T-helper 2 cell treated with Interferon-gamma antibody and Interleukin-4, amounts not matched to agents 100 ng/mL and 5 ng/mL, for 36 hours (primary cell): ENCODE measurements around the gene RASA2. TPM values are rescaled to one million over a fixed set of nuclear protein-coding genes. Genes with fewer than 3 reads are reported as not detected.
"Not testable (repeated sequence)": the region's sequence is repeated elsewhere in the genome, so short reads cannot be mapped to it uniquely, and the experiment has no call there.

Experiments used
- intact Hi-C: fragments of 100-400 bp; cut with micrococcal nuclease; formaldehyde crosslinking; loops from one replicate; pipeline ENCODE4 v1.15.1; 2023
- total RNA-seq: library from RNA; stranded (reverse); gene quantifications from 2 replicates; pipeline ENCODE4 v1.2.3, GENCODE V29; 2022

Gene RASA2
- total RNA-seq, 1 donor from 2014 or later = 43.1 TPM

DNA sequence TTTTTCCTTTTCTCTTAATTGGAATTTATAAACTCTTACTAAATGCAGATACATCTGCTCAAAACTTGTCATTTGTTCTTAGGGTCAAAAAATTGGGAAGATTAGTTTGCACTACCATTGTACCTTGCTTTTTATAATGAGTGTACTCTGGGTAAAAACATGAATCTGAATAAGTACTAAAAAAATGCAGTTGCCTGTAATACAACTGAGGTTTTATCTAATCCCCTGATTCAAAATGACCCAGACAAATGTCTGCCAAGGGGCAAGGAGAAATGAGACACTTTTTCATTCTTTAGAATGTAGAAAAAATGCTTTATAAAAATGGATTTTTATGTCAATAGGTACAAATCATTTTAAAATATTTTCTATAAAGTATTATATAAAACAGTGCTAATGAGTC is 42.4 kb downstream of the RASA2 start:
- intact Hi-C loops = no loop called here

GRCh38 chr3:141529717-141530414 is 43.0 kb downstream of the RASA2 start:
- intact Hi-C loops = no loop called here

DNA sequence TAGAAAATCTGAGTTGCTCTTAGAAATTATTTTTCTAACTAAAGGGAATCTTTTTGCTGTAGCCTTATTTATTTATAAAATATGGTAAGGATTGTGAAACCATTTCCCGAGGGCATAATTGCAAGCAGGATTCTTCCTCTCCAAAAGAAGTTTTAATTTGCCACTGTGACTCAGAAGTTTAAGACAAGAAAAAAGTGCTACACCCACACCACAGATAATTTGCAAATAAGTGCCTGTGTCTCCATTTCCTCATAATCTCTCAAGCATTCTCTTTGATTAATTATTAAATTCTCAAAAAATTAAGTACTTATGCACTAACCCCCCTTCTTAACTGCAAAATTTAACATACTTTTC is 43.6 kb downstream of the RASA2 start:
- intact Hi-C loops = no loop called here

- intact Hi-C loops = no loop called here
Observed at GRCh38 chr3:141532609-141533008, 45.8 kb downstream of the RASA2 start.

- intact Hi-C loops = not testable (repeated sequence)
Observed at GRCh38 chr3:141536017-141536416, 49.2 kb downstream of the RASA2 start.

- intact Hi-C loops = no loop called here
Observed at GRCh38 chr3:141537856-141538255, 51.0 kb downstream of the RASA2 start.

DNA sequence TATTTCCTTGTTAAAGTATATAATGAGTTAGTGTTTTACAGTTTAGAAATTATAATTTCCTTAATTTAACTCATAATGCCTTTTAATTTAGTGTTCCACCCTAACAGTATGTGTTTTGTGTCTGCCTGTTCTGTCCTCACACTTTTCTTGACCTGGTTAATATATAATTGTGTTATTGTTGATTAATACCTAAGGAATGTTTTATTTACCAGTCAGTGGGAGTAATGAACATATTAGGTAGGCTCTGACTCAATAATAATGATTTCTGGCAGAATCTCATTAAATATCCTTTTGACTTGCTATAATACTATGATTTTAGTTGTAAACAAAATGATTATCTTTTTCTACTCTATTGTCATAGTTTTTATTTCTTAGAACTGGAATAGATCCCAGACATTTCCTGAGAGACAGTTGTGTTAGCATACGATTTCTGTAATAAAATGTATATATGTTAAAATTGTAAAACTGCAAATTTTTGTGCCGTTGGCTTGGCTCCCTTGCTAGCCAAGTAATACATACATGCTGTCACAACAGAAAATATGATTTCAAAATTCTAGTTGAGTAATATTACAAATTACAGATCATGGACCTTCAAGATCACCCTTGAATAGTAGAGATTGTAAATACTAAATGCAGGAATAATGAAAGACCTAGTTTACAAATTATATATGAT is 51.9 kb downstream of the RASA2 start:
- intact Hi-C loops = no loop called here

GRCh38 chr3:141539431-141540187 is 52.8 kb downstream of the RASA2 start:
- intact Hi-C loops = no loop called here

GRCh38 chr3:141540531-141540930 is 53.7 kb downstream of the RASA2 start:
- intact Hi-C loops = no loop called here

- intact Hi-C loops = no loop called here
Observed at GRCh38 chr3:141542202-141542969, 55.6 kb downstream of the RASA2 start.

- intact Hi-C loops = no loop called here
Observed at GRCh38 chr3:141542989-141543388, 56.2 kb downstream of the RASA2 start.

- intact Hi-C loops = no loop called here
Observed at GRCh38 chr3:141544697-141545096, 57.9 kb downstream of the RASA2 start.

DNA sequence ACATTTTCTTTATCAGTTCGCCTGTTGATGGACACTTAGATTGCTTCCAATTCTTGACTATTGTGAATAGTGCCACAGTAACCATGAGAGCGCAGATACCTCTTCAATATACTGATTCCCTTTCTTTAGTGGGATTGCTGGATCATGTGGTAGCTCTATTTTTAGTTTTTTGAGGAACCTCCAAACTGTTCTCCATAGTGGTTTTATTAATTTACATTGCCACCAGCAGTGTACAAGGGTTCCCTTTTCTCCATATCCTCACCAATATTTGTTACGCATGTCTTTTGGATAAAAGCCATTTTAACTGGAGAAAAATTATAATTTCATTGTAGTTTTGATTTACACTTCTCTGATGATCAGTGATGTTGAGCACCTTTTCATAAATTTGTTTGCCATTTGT is 59.3 kb downstream of the RASA2 start:
- intact Hi-C loops = no loop called here

DNA sequence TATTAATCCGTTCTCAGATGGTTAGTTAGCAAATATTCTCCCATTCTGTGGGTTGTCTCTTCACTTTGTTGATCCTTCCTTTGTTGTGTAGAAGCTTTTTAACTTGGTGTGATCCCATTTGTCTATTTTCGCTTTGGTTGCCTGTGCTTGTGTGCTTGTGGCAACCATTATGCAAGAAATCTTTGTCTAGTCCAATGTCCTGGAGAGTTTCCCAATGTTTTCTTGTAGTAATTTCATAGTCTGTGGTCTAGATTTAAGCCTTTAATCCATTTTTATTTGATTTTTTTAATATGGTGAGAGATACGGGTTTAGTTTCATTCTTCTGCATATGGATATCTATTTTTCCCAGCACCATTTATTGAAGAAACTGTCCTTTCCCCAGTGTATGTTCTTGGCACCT is 59.8 kb downstream of the RASA2 start:
- intact Hi-C loops = no loop called here

- intact Hi-C loops = no loop called here
Observed at GRCh38 chr3:141547791-141548190, 61.0 kb downstream of the RASA2 start.

DNA sequence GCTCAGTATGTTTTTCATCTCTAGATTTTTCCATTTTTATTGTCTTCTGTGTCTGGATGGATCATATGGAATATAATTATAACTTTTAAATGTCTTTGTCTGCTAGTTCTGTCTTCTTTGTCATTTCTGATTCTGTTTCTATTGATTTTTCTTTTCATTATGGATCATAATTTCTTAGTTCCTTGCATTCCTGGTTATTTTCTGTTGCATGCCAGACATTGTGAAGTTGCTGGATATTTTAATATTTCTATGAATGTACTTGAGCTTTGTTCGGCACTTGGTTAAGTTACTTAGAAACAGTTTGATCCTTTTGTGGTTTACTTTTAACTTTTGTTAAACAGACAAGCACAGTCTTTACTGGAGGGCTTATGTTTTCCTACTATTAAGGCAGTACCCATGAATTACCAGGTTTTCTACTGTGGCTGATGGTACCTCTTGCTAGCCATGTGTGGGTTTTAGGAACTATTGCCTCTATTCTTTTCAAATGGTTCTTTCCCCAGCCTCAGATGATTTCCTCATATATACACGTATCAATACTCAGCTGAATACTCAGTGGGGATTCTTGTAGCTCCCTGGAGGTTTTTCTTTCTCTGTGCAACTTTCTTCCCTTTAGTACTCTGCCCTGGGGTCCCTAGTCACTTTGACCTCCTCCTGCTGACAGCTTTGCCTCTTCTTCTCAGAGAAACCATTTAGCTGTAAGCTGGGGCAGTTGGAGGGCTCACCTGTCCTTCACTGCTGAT is 64.3 kb downstream of the RASA2 start:
- intact Hi-C loops = no loop called here

DNA sequence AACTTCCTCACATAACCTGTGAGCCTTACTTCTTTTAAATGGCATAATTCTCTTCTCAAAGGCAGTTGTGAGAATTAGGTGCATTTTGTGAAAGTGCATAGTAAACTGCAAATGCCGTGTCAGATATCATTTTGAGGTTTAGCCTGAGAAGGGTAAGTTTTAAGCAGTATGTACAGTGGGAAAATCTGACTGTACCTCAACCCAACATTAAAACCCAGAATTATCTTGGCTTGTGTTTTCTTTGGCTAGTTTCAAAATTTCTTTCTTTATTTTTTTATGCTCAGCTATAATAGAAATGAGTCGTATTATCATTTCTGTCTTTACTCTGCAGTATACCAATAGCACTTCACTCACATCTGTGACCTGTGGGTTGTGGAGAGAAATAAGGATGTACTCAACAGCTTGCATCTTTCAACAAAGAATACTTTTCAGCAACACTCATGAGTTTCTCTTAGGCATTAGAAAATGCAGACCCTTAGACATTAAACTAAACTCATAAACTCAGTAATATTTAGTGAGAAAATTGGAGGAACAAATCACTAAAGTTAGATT is 65.7 kb downstream of the RASA2 start:
- intact Hi-C loops = loop anchor here (2.0 kb wide), 2 partner anchors 66 to 242 kb away; partner anchors contain the start of gene RASA2

DNA sequence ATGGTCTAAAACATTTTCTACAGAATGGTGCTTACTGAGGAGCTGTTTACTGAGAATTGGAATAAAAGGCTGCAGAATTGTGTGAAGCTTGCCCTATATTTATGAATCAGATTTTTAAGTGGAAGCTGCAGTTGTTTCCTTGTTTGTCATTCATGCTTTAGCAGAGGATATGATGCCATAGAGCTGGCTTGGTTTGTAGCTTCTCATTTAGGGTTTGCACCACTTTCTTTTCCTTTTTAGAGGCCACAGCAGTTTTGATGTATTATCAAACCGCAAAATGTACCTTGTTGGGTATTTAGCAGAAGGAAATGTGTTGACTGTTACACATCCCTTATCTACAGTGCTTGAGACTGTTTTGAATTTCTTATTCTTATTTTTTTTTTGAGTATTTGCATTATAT is 66.2 kb downstream of the RASA2 start:
- intact Hi-C loops = loop anchor here (1.0 to 2.0 kb wide), 3 partner anchors 54 to 242 kb away; partner anchors contain the start of gene RASA2

DNA sequence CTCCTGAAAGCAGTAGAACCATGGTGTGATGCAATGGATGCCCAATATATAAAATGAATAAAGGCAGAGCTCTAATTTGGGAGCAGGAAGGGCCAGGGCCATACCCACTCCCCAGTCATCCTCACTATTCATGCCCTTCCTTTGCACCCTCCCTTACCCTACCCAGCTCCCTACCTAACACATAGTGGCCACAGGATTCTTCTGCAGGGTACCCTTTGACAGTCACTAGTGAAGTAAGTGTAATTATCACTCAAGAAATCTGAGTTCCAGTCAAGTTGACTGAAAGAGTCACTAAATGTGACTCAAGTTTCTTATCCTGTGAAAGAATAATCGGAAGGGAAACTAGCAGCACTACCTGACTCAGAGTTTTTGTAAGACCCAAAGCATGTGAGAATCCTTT is 69.2 kb downstream of the RASA2 start:
- intact Hi-C loops = loop anchor here (1.0 kb wide), 1 partner anchor 69 kb away; the partner anchor contains the start of gene RASA2

DNA sequence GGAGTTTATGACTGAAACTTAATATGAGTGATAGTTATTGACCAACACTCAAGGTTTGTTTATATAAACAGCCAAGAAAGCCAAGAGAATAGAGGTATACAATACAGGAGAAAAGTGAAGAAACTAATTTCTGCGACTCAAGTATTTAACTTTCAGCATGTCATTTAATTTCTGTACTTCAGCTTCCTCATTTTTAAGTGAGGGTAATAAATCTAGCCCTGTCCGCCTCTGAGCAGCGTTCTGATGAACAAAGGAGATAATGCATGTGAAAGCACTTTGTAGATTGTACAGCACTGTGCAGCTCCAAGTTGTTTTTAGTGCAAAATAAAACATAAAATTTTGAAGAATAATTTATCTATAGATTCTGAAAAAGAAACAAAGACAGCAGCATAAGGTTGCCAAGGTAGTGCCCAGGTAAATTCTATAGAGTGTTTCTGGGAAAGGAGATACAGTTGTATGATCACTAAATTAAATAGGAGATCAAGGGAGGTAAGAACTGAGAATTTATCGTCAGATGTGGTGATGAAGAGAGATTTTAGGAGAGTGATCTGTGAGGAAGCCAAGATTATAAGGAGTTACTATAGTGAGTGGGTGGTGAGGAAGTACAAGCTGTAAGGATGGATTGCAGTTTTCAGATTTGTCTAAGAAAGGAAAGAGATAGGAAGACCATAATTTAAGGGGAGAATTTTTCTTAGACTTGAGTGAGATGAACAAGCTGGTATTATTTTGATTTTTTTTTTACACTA is 71.3 kb downstream of the RASA2 start:
- intact Hi-C loops = no loop called here
